HepG2 (cell line): ENCODE measurements around the gene ALG14. TPM values are rescaled to one million over a fixed set of nuclear protein-coding genes. Genes with fewer than 3 reads are reported as not detected.
A peak's percentile ranks its signal among the peaks of the same experiment; 100 is the strongest.

ENCODE experiments used
- ARID2 ChIP-seq: sonication (generic); formaldehyde crosslinking; IDR thresholded peaks from 2 replicates; pipeline ENCODE4 v1.8.1; 2022; ENCODE audit warnings: mild to moderate bottlenecking, missing genetic modification reagents, borderline replicate concordance
- CENPT ChIP-seq: sonication (generic); formaldehyde crosslinking; IDR thresholded peaks from 2 replicates; pipeline ENCODE4 v1.8.0; 2022; ENCODE audit warnings: low read depth, mild to moderate bottlenecking, moderate library complexity, missing genetic modification reagents
- DNMT1 ChIP-seq: sonication (generic); formaldehyde crosslinking; IDR thresholded peaks from 2 replicates; pipeline ENCODE4 v1.5.1; 2020; ENCODE audit warnings: mild to moderate bottlenecking, missing genetic modification reagents
- FOXK1 ChIP-seq: sonication (generic); formaldehyde crosslinking; IDR thresholded peaks from 2 replicates; pipeline ENCODE4 v1.4.0; 2020; ENCODE audit warnings: low read depth, missing genetic modification reagents, borderline replicate concordance
- GATAD1 ChIP-seq: IDR thresholded peaks from 2 replicates; pipeline ENCODE4 v1.6.1; 2016; ENCODE audit warnings: missing genetic modification reagents, missing compliant biosample characterization
- HES4 ChIP-seq: sonication (generic); formaldehyde crosslinking; IDR thresholded peaks from 2 replicates; pipeline ENCODE4 v1.9.0; 2021; ENCODE audit warnings: mild to moderate bottlenecking, missing genetic modification reagents, borderline replicate concordance
- HNRNPL ChIP-seq: fragments of 200-400 bp; formaldehyde crosslinking; IDR thresholded peaks from 2 replicates; pipeline ENCODE4 v1.6.1; 2017; ENCODE audit warnings: mild to moderate bottlenecking, low read depth, low read length
- KDM2A ChIP-seq: sonication (generic); formaldehyde crosslinking; IDR thresholded peaks from 2 replicates; pipeline ENCODE4 v1.4.0; 2020; ENCODE audit warnings: low read depth, missing genetic modification reagents, borderline replicate concordance
- KDM6A ChIP-seq: IDR thresholded peaks from 2 replicates; pipeline ENCODE4 v1.6.1; 2016; ENCODE audit warnings: low read depth
- PITX1 ChIP-seq: sonication (generic); formaldehyde crosslinking; IDR thresholded peaks from 2 replicates; pipeline ENCODE4 v1.5.1; 2020; ENCODE audit warnings: mild to moderate bottlenecking, missing genetic modification reagents
- SP4 ChIP-seq: sonication (generic); formaldehyde crosslinking; IDR thresholded peaks from 2 replicates; pipeline ENCODE4 v1.8.1; 2023; ENCODE audit warnings: mild to moderate bottlenecking, missing genetic modification reagents
- ZKSCAN5 ChIP-seq: sonication (generic); formaldehyde crosslinking; IDR thresholded peaks from 2 replicates; pipeline ENCODE4 v1.5.1; 2020; ENCODE audit warnings: mild to moderate bottlenecking, missing genetic modification reagents
- ZNF30 ChIP-seq: sonication (generic); formaldehyde crosslinking; IDR thresholded peaks from 2 replicates; pipeline ENCODE4 v1.5.0; 2020; ENCODE audit warnings: mild to moderate bottlenecking, missing genetic modification reagents
- ZNF441 ChIP-seq: sonication (generic); formaldehyde crosslinking; IDR thresholded peaks from 2 replicates; pipeline ENCODE4 v1.7.0; 2021; ENCODE audit warnings: missing genetic modification reagents, borderline replicate concordance
- ZNF674 ChIP-seq: sonication (generic); formaldehyde crosslinking; IDR thresholded peaks from 2 replicates; pipeline ENCODE4 v1.5.0; 2020; ENCODE audit warnings: low read depth, mild to moderate bottlenecking, missing genetic modification reagents
- ZNF816 ChIP-seq: sonication (generic); formaldehyde crosslinking; IDR thresholded peaks from 2 replicates; pipeline ENCODE4 v1.8.0; 2022; ENCODE audit warnings: missing genetic modification reagents, mild to moderate bottlenecking, borderline replicate concordance
- polyA plus RNA-seq, 8 experiments: library from polyadenylated mRNA; depleted of rRNA in 3 of 8; stranded (reverse) in 7 of 8; unstranded in 1 of 8; fragments of >200 nt; fragmentation: Illumina TruSeq in 4 of 8; extraction: Trizol in 4 of 8; gene quantifications; 2 replicates each; pipeline versions ENCODE4 v1.2.1 to v1.2.3, GENCODE V29; 2011 to 2016; ENCODE audit warnings: low read depth in 4 of 8, missing spikeins in 1 of 8, mixed read lengths in 1 of 8; ENCODE audit not compliant: insufficient read depth in 1 of 8
- total RNA-seq, 5 experiments: library from RNA; depleted of rRNA; stranded (reverse); fragments of >200 nt; fragmentation: Illumina TruSeq; extraction: Trizol; gene quantifications; 2 replicates each; pipeline ENCODE4 v1.2.3, GENCODE V29; 2016; ENCODE audit warnings: low read depth in 1 of 5
- TF ChIP-seq, protein P1 (sequence below): sonication (generic); formaldehyde crosslinking; IDR thresholded peaks from 2 replicates; pipeline ENCODE4 v1.4.0; 2020; ENCODE audit warnings: missing genetic modification reagents
- TF ChIP-seq, protein P2 (sequence below): sonication (generic); formaldehyde crosslinking; IDR thresholded peaks from 2 replicates; pipeline ENCODE4 v1.8.0; 2022; ENCODE audit warnings: missing genetic modification reagents, mild to moderate bottlenecking, moderate library complexity, borderline replicate concordance
- TF ChIP-seq, protein P3 (sequence below): IDR thresholded peaks from 2 replicates; pipeline ENCODE4 v1.6.1; 2016; ENCODE audit warnings: mild to moderate bottlenecking, missing biosample characterization, missing genetic modification reagents
- TF ChIP-seq, protein P4 (sequence below), 2 experiments: sonication (generic) in 1 of 2; formaldehyde crosslinking in 1 of 2; IDR thresholded peaks; 2 replicates each; pipeline versions ENCODE4 v1.5.1 to v1.6.1; 2011 to 2020; ENCODE audit warnings: borderline replicate concordance in 1 of 2, low read depth in 1 of 2, low read length in 1 of 2, mild to moderate bottlenecking in 1 of 2, missing genetic modification reagents in 1 of 2, moderate library complexity in 1 of 2

The ALG14 gene
- total and polyA plus RNA-seq, 2 of the 13 experiments (the other 11 are each of a cell fraction or from before 2014, with no cell fraction given): 4.5 to 12.7 TPM

DNA sequence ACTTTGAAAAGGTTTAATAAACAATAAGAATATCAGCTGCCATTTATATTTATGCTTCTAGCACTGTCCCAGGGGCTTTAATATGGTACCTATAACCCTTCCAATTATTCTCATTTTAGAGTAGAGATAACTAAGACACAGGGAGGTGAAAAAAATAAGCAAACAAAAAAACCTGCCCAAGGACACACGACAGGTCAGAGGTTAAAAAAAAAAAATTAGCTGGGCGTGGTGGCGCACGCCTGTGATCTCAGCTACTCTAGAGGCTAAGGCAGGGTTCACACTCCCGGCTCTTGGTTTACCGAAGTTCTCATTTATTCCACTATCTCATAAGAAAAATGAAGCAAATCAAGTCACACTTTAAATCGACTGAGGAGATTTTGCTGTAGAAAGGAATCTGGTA is 111.2 kb downstream of the ALG14 start (continued):
- TF ChIP-seq, protein P1, sequence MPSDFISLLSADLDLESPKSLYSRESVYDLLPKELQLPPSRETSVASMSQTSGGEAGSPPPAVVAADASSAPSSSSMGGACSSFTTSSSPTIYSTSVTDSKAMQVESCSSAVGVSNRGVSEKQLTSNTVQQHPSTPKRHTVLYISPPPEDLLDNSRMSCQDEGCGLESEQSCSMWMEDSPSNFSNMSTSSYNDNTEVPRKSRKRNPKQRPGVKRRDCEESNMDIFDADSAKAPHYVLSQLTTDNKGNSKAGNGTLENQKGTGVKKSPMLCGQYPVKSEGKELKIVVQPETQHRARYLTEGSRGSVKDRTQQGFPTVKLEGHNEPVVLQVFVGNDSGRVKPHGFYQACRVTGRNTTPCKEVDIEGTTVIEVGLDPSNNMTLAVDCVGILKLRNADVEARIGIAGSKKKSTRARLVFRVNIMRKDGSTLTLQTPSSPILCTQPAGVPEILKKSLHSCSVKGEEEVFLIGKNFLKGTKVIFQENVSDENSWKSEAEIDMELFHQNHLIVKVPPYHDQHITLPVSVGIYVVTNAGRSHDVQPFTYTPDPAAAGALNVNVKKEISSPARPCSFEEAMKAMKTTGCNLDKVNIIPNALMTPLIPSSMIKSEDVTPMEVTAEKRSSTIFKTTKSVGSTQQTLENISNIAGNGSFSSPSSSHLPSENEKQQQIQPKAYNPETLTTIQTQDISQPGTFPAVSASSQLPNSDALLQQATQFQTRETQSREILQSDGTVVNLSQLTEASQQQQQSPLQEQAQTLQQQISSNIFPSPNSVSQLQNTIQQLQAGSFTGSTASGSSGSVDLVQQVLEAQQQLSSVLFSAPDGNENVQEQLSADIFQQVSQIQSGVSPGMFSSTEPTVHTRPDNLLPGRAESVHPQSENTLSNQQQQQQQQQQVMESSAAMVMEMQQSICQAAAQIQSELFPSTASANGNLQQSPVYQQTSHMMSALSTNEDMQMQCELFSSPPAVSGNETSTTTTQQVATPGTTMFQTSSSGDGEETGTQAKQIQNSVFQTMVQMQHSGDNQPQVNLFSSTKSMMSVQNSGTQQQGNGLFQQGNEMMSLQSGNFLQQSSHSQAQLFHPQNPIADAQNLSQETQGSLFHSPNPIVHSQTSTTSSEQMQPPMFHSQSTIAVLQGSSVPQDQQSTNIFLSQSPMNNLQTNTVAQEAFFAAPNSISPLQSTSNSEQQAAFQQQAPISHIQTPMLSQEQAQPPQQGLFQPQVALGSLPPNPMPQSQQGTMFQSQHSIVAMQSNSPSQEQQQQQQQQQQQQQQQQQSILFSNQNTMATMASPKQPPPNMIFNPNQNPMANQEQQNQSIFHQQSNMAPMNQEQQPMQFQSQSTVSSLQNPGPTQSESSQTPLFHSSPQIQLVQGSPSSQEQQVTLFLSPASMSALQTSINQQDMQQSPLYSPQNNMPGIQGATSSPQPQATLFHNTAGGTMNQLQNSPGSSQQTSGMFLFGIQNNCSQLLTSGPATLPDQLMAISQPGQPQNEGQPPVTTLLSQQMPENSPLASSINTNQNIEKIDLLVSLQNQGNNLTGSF: no peak
- TF ChIP-seq FOXK1 (CRISPR knock-in tag): no peak
- no peak for TF ChIP-seq ZNF674 (CRISPR knock-in tag)
- no peak for TF ChIP-seq ARID2 (CRISPR knock-in tag)
- 0 out of 2 replicates have a peak, but pooled peaks have one; percentile 38 for TF ChIP-seq KDM6A
- no peak for TF ChIP-seq DNMT1 (CRISPR knock-in tag)
- TF ChIP-seq PITX1 (CRISPR knock-in tag): no peak
- TF ChIP-seq, protein P2, sequence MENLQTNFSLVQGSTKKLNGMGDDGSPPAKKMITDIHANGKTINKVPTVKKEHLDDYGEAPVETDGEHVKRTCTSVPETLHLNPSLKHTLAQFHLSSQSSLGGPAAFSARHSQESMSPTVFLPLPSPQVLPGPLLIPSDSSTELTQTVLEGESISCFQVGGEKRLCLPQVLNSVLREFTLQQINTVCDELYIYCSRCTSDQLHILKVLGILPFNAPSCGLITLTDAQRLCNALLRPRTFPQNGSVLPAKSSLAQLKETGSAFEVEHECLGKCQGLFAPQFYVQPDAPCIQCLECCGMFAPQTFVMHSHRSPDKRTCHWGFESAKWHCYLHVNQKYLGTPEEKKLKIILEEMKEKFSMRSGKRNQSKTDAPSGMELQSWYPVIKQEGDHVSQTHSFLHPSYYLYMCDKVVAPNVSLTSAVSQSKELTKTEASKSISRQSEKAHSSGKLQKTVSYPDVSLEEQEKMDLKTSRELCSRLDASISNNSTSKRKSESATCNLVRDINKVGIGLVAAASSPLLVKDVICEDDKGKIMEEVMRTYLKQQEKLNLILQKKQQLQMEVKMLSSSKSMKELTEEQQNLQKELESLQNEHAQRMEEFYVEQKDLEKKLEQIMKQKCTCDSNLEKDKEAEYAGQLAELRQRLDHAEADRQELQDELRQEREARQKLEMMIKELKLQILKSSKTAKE (CRISPR knock-in tag): no peak
- TF ChIP-seq HNRNPL: no peak
- TF ChIP-seq KDM2A (CRISPR knock-in tag): no peak
- TF ChIP-seq, protein P3, sequence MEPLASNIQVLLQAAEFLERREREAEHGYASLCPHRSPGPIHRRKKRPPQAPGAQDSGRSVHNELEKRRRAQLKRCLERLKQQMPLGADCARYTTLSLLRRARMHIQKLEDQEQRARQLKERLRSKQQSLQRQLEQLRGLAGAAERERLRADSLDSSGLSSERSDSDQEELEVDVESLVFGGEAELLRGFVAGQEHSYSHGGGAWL: no peak
- no peak for TF ChIP-seq ZNF816 (CRISPR knock-in tag)
- TF ChIP-seq CENPT (CRISPR knock-in tag): no peak
- TF ChIP-seq ZKSCAN5 (CRISPR knock-in tag): 0 out of 2 replicates have a peak, but pooled peaks have one; percentile 68
- no peak for TF ChIP-seq HES4 (CRISPR knock-in tag)
- TF ChIP-seq, protein P4, sequence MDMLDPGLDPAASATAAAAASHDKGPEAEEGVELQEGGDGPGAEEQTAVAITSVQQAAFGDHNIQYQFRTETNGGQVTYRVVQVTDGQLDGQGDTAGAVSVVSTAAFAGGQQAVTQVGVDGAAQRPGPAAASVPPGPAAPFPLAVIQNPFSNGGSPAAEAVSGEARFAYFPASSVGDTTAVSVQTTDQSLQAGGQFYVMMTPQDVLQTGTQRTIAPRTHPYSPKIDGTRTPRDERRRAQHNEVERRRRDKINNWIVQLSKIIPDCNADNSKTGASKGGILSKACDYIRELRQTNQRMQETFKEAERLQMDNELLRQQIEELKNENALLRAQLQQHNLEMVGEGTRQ (IDR thresholded peaks at IDR 0.05; ENCODE audit: low read depth, low read length): no peak
- TF ChIP-seq, protein P4 (CRISPR knock-in tag; IDR thresholded peaks at IDR 0.05; ENCODE audit: borderline replicate concordance): no peak
- no peak for TF ChIP-seq ZNF30
- TF ChIP-seq ZNF441 (CRISPR knock-in tag): no peak
- TF ChIP-seq GATAD1 (CRISPR knock-in tag): no peak
- TF ChIP-seq SP4 (CRISPR knock-in tag): no peak
